Measurements from ENCODE around the gene SMIM30. TPM values are rescaled to one million over a fixed set of nuclear protein-coding genes. Genes with fewer than 3 reads are reported as not detected.

Gene SMIM30
- total and polyA plus RNA-seq, 10 of the 15 experiments (the other 5 are each of a cell fraction or from before 2014, with no cell fraction given) = 42.2 to 258 (median 96.9) TPM

DNA sequence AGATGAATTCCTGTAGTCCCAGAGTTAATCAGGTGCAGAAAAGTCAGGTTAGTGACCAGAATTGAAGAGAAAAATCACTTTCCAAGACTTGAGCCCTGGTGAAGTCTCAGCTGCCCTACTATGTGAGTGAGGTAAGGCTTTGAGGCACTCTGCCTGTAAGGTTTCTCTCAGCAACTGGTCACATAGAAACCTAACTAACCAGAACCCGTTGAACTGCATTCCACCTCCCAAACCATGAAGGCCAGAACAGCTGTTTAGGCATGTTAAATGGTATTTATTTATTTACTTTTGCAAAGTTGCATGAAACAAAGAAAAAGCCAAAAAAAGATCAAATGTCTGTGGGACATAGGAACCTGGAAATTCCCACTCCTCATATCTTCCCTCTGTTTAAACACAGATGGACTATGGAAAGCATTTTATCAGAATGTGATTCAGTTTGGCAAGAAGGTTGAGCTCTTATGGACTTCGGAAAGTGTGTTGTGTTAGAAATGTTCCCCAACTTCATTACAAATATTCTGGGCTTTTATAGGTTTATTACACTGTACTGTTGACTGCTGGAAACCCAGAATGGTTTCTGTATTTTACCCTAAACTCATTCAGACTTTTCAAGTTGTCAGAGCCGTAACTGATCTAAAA, 19.0 kb downstream of the SMIM30 start:
- Histone ChIP-seq H3K4me1 (ENCODE audit: control insufficient read depth, insufficient read depth, low read length) (no peaks in the 10 kb centered on the region), H3K9me3 (replicated peaks; ENCODE audit: control insufficient read depth, insufficient read depth, low read length) (no peaks in the 10 kb centered on the region), H3K79me2 (ENCODE audit: control insufficient read depth, insufficient read depth, low read length) (no peaks in the 10 kb centered on the region), H3K27me3 (replicated peaks in 1 of 2; ENCODE audit: control insufficient read depth in 2 of 2, insufficient read depth in 2 of 2, low read length in 1 of 2) (no peaks in the 10 kb centered on the region), H3K36me3 (ENCODE audit: control insufficient read depth in 2 of 2, insufficient read depth in 2 of 2, low read length in 1 of 2) (no peaks in the 10 kb centered on the region), H3K9ac (ENCODE audit: control insufficient read depth, insufficient read depth, low read length) (no peak overlapping the region), H3K4me2 (ENCODE audit: control insufficient read depth, insufficient read depth) (no peak overlapping the region), H3K4me3 (no peak overlapping the region), H2AFZ (ENCODE audit: control insufficient read depth, low read depth, low read length) (no peak overlapping the region), H3K27ac (ENCODE audit: control insufficient read depth, insufficient read depth) (no peak overlapping the region), H4K20me1 (ENCODE audit: control insufficient read depth, insufficient read depth) (no peaks in the 10 kb centered on the region)
- no peak for ATAC-seq
- TF ChIP-seq RELA (IDR thresholded peaks at IDR 0.05; ENCODE audit: borderline replicate concordance, partially characterized antibody) (no peak), IKZF2 (IDR thresholded peaks at IDR 0.05) (no peak), RAD51 (IDR thresholded peaks at IDR 0.05) (no peak), MEF2A (IDR thresholded peaks at IDR 0.05; ENCODE audit: insufficient read depth, low read depth, low read length) (no peak), TARDBP (IDR thresholded peaks at IDR 0.05; ENCODE audit: borderline replicate concordance) (no peak), SMAD1 (IDR thresholded peaks at IDR 0.05; ENCODE audit: low read depth, partially characterized antibody) (no peak), POU2F2 (IDR thresholded peaks at IDR 0.05; ENCODE audit: borderline replicate concordance, low read depth, low read length) (no peak), SIN3A (IDR thresholded peaks at IDR 0.05; ENCODE audit: low read depth, low read length) (no peak), STAT3 (IDR thresholded peaks at IDR 0.05; ENCODE audit: low read depth, low read length) (no peak), SUPT20H (IDR thresholded peaks at IDR 0.05; ENCODE audit: borderline replicate concordance, control insufficient read depth, low read depth, low read length) (no peak), CHD2 (IDR thresholded peaks at IDR 0.05; ENCODE audit: borderline replicate concordance, low read depth, low read length) (no peak), CREM (IDR thresholded peaks at IDR 0.05; ENCODE audit: low read depth) (no peak), EP300 (IDR thresholded peaks at IDR 0.05; ENCODE audit: borderline replicate concordance in 1 of 2, control insufficient read depth in 1 of 2, low read depth in 2 of 2, low read length in 2 of 2) (no peak)
- ChIA-PET POLR2A (no interaction called here), SMC1A (ENCODE audit: uncharacterized antibody, unreplicated experiment) (interaction anchor here (0.8 to 1.3 kb wide), 2 partner anchors 11 to 14 kb away, joined by 4 to 6 read pairs; no protein-coding TSS in a partner anchor), CTCF (interaction anchor here (0.7 to 1.4 kb wide), 3 partner anchors 14 to 60 kb away, joined by 3 to 5 read pairs (median 3); no protein-coding TSS in a partner anchor), RAD21 (ENCODE audit: unreplicated experiment) (no interaction called here)
- no peak for FAIRE-seq
- WGBS (ENCODE audit: insufficient coverage, insufficient replicate concordance, low lambda C conversion rate, missing lambda C conversion rate) = 50% methylated on average over 3 of the region's 3 CpGs
- in situ Hi-C loops (cut with MboI) (no loop called here), intact Hi-C loops (cut with micrococcal nuclease; ENCODE audit: unreplicated experiment) (no loop called here)
- DNase-seq (ENCODE audit: low read depth, low spot score) = no peak
- BruUV-seq (replicated peaks) = no TSS peak
